GM10847 (cell line): ENCODE data around the gene SLU7.

Experiments
- POLR2A ChIP-seq: IDR thresholded peaks from 2 replicates; pipeline ENCODE4 v1.6.1; 2011; ENCODE audit not compliant: insufficient read length; ENCODE audit errors: extremely low read depth

SLU7 gene

DNA sequence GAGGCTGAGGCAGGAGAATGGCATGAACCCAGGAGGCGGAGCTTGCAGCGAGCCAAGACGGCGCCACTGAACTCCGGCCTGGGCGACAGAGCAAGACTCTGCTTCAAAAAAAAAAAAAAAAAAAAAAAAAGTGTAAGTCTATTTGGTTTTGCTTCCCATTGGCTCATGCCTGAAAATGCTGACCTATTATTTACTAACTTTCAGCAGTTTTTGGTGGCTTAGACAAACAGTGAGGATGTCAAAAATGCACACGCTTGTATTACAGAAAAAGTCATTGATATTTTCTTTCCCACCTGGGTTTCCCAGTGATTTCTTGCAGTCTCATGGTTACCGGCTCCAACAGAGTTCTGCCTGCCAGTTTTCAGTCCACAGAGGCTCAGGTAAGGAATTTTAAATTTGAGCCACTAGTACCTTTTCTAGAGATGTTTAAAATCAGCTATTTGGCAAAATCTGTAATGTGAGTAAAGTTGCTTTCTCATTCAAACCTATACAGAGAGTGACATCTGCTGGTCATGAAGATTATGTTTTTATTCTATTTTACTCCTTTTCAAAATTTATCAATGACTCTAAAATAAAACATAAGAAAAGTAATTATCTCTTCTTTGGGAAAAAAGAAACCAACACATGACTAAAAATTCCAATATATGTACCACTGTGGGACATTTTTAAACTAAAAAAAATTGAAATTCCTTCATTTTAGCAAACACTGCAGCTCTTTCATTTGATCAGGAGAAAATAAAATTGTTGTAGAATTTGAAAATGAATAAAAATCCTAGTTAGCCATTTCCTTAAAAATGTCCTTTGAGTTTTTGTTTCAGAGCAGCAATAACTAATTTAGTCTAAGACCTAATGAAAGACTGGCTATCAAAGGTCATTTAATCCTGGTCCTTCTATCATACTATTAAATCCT, 27.8 kb downstream of the SLU7 start:
- no peak for TF ChIP-seq POLR2A

DNA sequence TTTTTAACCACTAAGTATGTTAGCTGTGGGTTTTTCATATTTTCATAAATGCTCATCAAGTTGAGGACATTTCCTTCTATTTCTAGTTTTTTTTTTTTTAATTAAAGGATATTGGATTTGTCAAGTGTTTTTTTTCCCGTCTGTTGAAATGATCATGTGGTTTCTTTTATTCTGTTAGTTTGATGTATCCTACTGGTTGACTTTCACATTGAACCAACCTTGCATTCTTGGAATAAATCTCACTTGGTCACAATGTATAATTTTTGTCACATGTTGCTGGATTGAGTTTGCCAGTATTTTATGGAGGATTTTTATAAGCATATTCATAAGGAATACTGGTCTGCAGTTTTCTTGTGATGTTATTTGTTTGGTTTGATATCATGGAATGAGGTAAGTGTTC, 31.4 kb downstream of the SLU7 start:
- no peak for TF ChIP-seq POLR2A

DNA sequence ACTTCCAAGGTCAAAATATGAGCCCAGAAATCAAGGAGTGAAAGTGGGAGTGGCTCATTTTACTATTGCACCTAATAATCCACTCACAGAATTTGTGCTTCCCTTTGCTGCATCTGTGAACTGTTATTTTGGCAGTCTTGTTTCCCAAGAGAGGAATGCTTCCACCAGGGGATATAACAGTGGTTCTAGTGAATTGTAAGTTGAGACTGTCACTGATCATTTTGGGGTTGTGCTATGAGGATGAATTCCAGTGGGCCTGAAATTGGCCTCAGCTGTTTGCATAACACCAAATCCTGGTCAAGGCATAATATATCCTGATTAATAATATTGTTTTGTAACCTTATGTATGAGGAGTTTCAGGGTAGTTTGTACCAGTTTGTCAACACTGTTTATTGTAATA, 33.4 kb downstream of the SLU7 start:
- TF ChIP-seq POLR2A: no peak

DNA sequence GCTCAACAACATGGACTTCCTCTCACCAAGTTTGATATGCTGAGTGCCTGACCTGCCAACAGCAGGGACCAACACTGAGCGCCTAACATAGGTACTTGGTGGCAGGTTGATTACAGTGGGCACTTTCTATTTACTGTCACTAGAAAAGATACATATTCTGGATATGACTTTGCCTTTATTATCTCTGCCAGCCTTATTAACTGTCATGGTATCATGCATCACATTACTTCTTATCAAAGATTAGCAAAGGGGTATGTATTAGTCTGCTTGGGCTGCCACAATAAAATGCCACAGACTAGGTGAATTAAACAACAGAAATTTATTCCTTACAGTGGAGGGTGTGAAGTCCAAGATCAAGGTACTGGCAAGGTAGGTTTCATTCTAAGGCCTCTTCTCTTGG, 34.2 kb downstream of the SLU7 start:
- no peak for TF ChIP-seq POLR2A

DNA sequence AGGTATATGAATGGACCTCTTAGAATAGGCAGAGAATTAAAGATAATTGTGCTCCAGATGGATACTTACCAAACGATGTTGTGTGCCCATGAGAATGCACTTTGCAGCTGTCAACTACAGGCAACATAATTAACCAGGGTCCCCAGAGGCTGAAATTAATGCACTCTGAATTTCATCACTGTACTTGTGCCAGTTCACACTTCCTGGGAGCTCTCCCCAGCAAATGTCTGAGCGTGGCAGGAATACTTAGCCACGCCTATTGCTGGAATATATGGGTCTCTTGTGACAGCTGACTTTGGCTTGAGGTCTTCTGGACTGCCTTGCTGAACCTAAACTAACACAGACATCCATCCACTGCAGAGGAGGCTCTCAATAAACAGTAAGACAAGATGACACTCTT, 36.5 kb downstream of the SLU7 start:
- TF ChIP-seq POLR2A: no peak

DNA sequence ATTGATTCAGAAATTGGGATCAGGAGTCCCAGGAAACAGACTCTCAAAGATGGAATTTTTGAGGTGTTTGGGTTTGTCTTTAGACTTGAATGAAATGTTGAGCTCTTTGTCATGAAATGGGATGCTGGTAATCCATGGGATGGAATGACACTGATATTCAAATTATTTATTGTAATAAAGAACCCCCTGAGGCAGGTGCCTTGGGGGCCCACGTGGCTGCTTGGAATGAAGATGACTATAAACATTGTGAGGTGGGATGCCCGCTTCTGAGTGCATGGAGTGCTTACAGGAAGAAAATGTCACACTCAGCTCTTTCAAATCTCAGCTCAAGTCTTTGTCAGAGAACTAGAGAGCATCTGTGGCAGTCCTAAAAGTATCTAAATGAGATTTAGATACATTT, 38.8 kb downstream of the SLU7 start:
- TF ChIP-seq POLR2A: no peak

DNA sequence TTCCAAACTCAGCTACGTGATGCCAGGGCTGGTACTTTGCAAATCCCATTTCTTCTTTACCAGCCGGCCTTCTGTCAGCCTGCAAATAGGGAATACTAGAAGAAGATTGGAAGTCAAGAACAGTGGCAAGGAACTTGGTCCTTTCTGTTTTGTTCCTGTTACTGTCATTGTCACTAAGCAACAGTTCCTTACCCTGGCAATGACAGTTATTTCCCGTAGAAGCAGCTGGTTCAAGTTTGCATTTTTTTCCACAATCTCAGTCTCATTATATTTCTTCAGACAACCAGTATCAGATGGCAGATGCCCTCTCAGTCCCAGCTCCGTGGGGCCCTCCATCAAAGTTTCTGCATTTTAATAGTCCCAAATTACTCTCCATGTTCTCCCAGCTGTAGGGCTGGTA, 39.4 kb downstream of the SLU7 start:
- TF ChIP-seq POLR2A: no peak

DNA sequence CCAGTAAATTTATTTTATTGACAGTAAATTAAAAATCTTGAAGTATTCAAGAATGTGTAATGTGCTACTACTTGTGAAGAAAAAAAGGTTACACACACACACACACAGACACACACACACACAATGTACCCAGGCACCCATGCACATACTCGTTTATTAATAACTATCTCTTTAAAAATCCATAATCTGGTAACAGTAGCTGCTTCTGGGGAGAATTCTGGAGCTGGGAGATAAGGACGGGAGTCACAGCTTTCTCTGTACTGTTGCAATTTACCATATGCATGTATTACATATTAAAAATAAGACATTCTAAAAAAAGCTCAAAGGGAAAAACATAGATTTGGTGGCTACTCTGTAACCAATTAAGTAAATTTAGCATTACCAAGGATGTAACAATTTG, 40.6 kb downstream of the SLU7 start:
- TF ChIP-seq POLR2A: no peak

DNA sequence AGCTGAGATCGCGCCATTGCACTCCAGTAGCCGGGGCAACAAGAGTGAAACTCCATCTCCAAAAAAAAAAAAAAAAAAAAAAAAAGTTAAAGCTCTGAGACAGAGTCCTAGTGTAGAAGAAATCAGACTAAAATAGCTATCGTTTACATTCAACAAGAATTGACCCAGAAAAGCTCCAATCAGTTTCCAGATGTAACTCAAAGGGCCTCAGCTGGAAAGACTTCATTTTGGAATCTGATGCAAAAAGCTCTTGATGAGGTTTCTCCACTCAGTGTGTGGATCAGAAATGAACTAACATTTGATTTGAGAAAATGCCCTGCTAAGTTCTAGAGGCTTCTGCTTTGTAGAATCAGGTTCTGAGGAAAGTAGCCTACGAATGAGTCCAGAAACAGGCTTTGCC, 41.2 kb downstream of the SLU7 start:
- no peak for TF ChIP-seq POLR2A

DNA sequence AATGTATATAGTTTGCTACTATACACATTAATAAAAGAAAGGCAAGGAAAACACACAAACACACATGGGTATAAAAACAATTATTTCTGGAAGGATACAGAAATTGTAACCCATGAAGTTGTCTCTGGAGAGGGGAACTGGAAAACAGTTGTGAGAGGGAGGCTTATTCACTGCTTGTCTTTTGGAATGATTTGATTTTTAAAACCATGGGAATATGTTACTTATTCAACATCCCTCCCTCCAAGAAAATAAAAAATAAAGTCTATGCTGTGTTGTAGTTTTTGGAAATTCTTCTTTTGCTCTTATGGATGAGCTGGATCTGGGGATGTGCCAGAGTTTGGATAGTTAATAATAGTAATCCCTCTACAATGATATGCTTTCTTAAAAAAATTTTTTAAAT, 42.5 kb downstream of the SLU7 start:
- TF ChIP-seq POLR2A: no peak

DNA sequence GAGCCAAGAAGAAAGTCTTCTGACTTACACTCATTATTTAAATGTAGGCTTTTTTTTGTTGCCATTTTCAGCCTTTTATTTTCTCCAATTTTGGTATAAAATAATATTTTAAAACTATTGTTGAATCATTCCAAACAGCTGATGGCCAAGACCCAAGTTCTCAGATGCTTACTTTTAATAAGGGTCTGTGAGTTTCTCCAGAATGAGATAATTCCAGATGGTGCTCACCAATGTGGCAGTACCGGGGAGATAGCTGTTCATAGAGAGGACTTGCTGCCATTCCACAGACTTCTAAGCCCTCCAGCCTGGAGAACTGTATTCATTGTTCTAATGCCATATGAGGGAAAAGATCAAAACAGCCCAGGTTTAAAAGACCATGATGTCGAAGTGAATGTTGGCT, 43.2 kb downstream of the SLU7 start:
- TF ChIP-seq POLR2A: no peak

DNA sequence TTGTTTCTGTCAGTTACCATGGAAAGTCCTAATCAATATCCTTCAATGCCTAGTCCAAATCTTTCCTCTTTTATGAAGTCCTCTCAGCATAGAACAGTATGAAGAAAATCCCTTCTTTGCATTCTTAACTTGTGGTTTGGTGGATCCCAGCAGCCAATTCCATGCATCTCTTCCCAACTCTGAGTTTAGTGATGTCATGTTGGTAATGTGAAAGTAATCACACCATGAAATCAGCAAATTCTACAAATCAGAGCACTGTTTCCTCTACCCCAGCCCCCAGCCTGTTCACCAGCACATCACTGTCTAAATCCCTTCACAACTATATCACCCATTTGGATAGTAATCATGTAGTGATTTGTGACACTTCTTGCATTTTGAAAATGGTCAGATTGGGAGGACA, 43.7 kb downstream of the SLU7 start:
- TF ChIP-seq POLR2A: no peak

DNA sequence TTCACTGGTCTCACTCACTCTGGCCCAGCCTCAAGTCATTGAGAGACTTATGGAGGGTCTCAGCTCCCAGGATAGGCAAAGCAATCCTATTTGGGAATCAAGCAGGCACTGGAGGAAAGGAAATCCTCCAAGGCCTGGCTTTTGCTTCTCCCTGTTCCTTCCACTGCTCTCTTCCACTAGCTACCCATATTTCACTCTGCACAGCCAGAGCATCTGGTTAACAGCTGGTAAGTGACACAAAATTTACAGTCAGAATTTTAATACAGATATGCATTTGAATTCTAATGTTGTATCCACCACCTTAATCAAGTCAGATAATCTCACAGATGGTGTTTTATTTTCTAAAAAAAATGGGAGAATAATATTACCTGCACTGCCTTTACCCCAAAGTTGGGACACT, 47.6 kb downstream of the SLU7 start:
- no peak for TF ChIP-seq POLR2A

DNA sequence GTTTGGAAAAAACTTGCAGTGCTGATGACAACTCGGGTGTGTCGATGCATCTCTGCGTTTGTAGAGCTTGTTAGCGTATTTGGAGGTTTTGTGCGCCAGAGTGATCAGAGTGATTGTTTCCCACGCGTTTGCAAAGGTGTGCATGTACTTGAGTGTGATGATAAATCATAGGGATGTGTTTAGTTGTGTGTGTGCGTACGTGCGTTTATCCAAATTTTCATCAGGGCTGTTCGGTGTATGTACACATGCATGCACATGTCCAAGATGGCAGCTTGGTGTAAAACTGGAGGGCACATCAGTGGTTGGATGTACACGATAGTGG, 48.2 kb downstream of the SLU7 start:
- TF ChIP-seq POLR2A: no peak

DNA sequence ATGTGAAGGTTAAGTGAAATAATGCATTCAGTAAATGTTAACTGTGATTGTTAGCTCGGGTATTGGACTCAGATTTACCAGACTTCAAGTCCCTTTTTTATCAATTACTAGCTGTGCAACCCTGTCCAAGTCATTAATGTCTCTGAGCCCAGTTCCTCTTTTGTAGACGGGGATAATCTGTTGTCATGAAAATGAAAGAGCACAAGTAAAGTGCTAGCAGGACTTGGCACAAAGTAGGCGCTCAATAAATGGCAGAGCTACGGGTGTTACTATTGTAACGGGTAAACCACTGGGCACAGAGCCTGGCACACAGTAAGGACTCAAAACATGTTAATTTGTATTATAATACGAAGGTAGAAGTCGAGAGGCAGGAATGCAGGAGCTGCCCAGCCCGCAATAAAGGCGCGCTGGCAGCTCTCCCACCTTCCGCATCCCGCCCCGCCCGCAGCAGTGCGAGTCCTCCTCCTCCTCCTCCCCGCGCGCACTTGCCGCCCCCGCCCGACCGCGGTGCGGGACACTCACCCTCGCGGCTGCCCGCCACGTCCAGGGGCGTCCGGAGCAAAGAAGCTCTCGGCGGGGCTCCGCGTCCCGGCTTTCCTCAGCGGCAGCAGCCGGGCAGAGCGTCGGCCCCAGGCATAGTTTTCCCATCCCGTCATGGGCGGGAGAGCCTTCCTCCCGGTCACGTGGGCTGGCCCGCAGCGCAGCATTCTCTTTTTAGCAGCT, 48.7 kb downstream of the SLU7 start, which contains the start of gene C1QTNF2:
Gene C1QTNF2 (minus strand): TSS at position 637 of the 723 bp plus-strand sequence. CDS start 15,615 bp downstream, outside the sequence.
- no peak for TF ChIP-seq POLR2A

DNA sequence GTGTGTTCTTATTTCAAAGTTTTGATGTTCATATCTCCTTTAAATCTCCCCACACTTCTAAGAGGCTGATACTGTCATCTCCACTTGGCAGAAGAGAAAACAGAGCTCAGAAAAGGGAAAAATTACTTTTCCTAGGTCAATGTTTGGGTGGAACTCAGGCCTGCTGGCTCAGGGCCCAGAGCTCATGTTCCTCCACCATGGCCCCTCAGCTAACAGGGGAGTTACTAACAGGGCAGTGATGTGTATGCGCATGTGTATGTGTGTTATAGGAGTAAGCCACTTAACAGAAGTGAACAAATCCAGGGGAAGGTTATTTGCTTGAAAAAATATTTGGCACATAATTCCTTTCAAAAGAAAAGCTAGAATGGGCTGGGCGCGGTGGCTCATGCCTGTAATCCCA, 51.0 kb downstream of the SLU7 start:
- no peak for TF ChIP-seq POLR2A
